ENCODE measurements around the gene MED28.

The MED28 gene

DNA sequence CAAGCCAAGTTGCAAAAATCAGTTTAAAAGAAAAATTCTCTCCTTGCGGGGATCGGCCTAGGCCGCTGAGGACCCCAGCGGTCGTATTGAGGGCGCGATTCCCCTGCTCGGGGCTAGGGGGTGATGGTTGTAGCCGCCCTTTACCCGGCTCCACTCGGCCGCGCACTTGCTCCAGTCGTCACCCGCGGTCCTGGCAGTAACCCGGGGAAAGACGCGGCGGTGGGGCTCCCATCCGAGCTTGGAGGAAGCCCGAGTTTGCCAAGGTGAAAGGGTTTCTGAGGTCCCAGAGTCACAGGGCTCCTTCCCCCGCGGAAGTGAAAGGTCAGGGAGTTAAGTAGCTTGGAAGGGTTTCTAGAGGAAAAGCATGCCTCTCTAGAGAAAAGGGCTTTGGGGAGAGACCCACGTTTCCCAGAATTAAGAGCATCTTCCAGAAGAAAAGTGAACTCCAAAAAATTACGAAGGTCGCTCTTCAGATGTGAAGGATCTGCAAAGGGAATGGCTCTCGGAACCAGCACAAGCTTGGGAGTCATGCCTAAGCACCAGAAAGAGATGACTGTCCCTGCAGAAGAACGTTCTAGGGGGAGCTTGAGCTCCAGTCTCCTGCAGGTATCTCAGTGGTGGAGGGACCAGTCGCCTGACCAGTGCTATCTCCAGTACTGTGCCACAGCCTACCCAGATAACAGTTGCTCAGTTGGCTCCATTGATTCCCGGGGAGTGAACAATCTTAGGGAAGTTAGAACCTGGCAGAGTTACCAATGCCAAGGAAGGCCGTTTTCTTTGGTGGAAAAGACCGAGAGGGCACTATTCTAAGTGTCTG is 36.6 kb upstream of the MED28 start:
- CTCF ChIA-PET: interaction anchor here (1.0 to 1.3 kb wide), 4 partner anchors 15 to 230 kb away, joined by 3 to 7 read pairs (median 3); no protein-coding TSS in a partner anchor

DNA sequence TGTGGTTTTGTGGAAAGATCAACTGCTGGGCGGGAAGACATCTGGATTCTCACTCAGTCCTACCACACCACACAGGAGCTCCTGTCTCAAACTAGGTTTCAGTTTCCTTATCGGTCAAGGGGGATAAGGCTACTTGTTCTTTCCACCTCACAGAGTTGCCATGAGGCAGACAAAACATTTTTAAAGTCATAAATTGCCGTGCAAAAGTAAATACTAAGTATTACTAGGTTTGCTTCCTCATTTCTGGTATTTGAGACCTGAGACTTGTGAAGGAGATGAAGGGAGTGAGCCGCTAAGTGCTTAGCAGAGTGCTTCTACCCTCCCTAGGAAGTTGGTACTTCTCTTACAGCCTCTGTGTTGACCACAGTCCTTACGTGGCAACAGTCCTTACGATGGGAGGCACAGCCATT is 36.0 kb upstream of the MED28 start:
- ChIA-PET CTCF (interaction anchor here (1.0 to 1.3 kb wide), 4 partner anchors 15 to 229 kb away, joined by 3 to 7 read pairs (median 3); no protein-coding TSS in a partner anchor), POLR2A (interaction anchor here (0.8 kb wide), 1 partner anchor 29 kb away, joined by 4 read pairs; no protein-coding TSS in a partner anchor)
- no peak for DNase-seq (ENCODE audit: low read depth, low spot score)
- H3K4me3 ChIP-seq (ENCODE audit: low read depth, low read length): peak overlapping the region; percentile 79
- TF ChIP-seq, protein P1, sequence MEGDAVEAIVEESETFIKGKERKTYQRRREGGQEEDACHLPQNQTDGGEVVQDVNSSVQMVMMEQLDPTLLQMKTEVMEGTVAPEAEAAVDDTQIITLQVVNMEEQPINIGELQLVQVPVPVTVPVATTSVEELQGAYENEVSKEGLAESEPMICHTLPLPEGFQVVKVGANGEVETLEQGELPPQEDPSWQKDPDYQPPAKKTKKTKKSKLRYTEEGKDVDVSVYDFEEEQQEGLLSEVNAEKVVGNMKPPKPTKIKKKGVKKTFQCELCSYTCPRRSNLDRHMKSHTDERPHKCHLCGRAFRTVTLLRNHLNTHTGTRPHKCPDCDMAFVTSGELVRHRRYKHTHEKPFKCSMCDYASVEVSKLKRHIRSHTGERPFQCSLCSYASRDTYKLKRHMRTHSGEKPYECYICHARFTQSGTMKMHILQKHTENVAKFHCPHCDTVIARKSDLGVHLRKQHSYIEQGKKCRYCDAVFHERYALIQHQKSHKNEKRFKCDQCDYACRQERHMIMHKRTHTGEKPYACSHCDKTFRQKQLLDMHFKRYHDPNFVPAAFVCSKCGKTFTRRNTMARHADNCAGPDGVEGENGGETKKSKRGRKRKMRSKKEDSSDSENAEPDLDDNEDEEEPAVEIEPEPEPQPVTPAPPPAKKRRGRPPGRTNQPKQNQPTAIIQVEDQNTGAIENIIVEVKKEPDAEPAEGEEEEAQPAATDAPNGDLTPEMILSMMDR (IDR thresholded peaks at IDR 0.05; ENCODE audit: insufficient read depth, low read length, missing control alignments): no peak

More for the DNA sequence above, 36.6 kb upstream of the MED28 start:
- POLR2A ChIA-PET: interaction anchor here (0.8 to 1.0 kb wide), 2 partner anchors 29 to 239 kb away, joined by 3 to 4 read pairs; no protein-coding TSS in a partner anchor
- no peak for DNase-seq (ENCODE audit: low read depth, low spot score)
- TF ChIP-seq, protein P1 (IDR thresholded peaks at IDR 0.05; ENCODE audit: insufficient read depth, low read length, missing control alignments): no peak
- peak overlapping the region; percentile 79 for H3K4me3 ChIP-seq (ENCODE audit: low read depth, low read length)

DNA sequence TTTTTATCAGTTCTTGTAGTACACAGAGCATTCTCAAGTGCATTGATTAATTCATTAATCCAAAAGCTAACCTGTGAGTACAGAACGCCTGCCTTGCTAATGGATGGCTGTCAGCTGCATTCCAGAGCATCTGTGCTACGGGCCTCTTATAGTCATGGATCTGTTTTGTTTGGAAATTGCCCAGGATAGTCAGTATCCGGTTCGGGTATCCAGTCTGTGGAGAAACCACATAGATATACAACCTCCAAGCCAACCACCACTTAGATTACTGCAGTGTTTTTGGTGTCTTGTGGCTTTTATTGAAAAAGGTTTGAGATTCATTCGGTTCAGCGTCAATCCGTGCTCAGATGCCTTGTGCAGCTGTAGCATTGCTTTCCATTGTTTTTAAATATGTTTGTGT is 33.5 kb upstream of the MED28 start:
- TF ChIP-seq, protein P1 (IDR thresholded peaks at IDR 0.05; ENCODE audit: insufficient read depth, low read length, missing control alignments): no peak
- ChIA-PET CTCF (interaction anchor here (1.4 kb wide), 1 partner anchor 32 kb away, joined by 3 read pairs; no protein-coding TSS in a partner anchor), POLR2A (interaction anchor here (1.0 kb wide), 1 partner anchor 33 kb away, joined by 4 read pairs; the partner anchor contains the start of gene MED28)
- DNase-seq (ENCODE audit: low read depth, low spot score): no peak
- H3K4me3 ChIP-seq (ENCODE audit: low read depth, low read length): no peak overlapping the region

DNA sequence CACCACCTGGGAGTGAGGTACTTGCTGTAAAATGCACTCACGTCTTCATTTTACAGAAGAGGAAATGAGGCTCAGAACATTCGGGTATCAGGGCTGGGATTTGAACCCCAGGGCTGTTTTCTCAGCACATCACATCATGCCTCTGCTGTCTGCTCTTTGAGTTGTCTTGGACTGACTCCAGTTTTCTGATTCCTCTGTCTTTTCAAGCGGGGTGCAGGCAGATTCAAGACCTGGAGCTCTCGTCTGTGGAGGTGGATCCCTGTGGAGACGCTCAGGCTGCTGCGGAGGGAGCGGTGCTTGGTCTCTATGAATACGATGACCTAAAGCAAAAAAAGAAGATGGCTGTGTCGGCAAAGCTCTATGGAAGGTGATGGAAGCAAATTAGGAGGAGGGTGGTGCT is 31.2 kb upstream of the MED28 start:
- ChIA-PET CTCF (interaction anchor here (0.6 kb wide), 1 partner anchor 225 kb away, joined by 3 read pairs; no protein-coding TSS in a partner anchor), POLR2A (no interaction called here)
- TF ChIP-seq, protein P1 (IDR thresholded peaks at IDR 0.05; ENCODE audit: insufficient read depth, low read length, missing control alignments): no peak
- DNase-seq (ENCODE audit: low read depth, low spot score): no peak
- no peak overlapping the region for H3K4me3 ChIP-seq (ENCODE audit: low read depth, low read length)

DNA sequence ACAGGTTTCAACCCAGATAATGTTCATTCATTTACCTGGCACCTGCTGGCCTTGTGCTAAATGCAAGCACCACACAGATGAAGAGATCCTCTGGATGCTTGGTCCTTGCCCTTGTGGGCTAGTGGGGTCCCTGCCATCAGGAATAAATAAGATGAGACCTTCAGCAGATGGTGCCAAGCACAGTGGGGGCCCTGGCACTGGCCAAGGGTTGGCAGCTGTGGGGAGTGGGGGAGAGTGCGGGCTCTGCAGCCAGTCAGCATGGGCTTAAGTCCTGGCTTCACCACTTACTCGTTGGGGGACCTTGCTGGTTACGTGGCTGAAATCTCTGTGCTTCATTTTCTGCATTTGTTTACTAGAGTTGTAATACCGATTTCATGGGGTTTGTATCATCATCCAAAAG is 30.5 kb upstream of the MED28 start:
- TF ChIP-seq, protein P1 (IDR thresholded peaks at IDR 0.05; ENCODE audit: insufficient read depth, low read length, missing control alignments): no peak
- ChIA-PET POLR2A (no interaction called here), CTCF (no interaction called here)
- H3K4me3 ChIP-seq (ENCODE audit: low read depth, low read length): no peak overlapping the region
- DNase-seq (ENCODE audit: low read depth, low spot score): no peak

DNA sequence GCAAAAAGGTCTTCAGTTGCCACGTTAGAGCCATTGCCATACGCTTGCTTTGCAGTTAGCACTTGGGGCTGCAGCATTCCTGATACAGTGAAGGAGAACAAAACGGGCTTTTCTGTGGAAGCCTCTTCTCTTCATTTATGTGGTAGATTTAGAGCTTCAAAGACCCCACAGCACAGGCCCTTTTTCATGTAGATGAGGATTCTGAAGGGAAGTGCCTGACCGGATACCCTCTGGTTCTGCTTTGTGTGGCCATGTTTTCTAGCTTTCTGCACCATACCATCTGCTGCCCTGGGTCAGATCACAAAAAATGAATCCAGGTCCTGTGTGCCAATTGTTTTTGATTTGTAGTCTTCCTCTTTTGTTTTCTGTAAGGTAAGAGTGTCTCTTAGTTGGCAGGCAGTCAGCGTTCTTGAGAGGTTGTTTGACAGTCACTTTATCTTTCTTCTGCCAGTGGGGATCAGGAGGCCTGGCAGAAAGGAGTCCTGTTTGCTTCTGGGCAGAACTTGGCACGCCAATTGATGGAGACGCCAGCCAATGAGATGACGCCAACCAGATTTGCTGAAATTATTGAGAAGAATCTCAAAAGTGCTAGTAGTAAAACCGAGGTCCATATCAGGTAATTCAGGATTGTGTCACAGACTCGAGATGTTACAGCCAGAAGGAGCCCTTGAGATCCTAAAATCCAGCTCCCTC is 29.8 kb upstream of the MED28 start:
- H3K4me3 ChIP-seq (ENCODE audit: low read depth, low read length): no peak overlapping the region
- ChIA-PET POLR2A (no interaction called here), CTCF (interaction anchor here (0.6 to 1.2 kb wide), 3 partner anchors 13 to 36 kb away, joined by 3 to 4 read pairs (median 4); partner anchors contain the start of gene MED28)
- TF ChIP-seq, protein P1 (IDR thresholded peaks at IDR 0.05; ENCODE audit: insufficient read depth, low read length, missing control alignments): no peak
- DNase-seq (ENCODE audit: low read depth, low spot score): no peak
